Mammary microvascular endothelial cell (primary cell): Measurements from ENCODE around the gene PSME2. TPM values are rescaled to one million over a fixed set of nuclear protein-coding genes. Genes with fewer than 3 reads are reported as not detected.

Experiments used
- total RNA-seq: library from RNA; depleted of rRNA; stranded (reverse); fragments of >200 nt; gene quantifications from 2 replicates; pipeline ENCODE4 v1.2.3, GENCODE V29; 2015

PSME2 gene
- total RNA-seq = 179 and 201 TPM in 2 replicates

GRCh38 chr14:24146453-24146977, at the start of gene PSME2:
TSS of gene PSME2 (minus strand) at chr14:24146610. CDS start at chr14:24146581, 29 bp downstream.

DNA sequence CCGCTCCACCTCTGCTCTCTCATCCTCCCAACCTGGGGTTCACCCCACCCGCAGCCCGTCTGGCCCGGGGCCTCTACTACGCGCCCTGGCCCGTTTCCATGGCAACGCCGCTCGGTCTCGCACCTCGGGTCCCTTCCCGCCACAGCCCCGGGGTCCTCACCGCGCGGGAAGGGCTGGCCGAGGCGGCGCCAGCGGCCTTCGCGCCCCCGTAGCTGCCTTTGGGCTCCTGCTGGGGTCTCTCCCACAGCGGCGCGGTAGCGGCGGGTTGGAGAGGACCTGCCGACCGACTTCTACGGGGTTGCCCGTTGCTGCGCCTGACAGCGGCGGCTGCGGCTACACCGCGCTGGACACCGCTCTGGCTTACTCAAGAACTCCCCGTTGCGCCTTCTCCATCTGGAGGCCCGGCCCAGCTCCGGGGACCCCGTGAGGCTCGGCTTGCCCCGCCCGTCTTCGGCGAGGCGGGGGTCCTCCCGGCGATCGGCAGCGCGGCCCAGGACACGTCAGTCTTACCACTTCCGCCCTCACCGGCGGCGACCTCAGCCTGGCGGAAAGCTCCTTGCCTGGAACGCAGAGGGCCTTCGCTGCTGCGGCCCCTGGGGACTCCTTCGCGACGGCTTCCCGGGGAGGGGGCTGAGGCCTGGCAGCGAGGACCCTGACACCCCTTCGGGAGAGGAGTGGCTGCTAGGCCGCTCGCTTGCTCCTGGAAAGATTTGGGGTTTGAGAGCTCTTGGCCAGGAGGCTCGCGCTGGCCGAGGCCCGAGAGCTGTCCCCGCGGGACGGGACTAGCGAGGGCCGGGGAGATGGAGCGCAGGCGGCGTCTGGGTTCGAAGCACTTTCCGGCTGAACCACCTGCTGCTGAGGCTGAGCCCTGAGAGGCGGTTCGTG, 49.0 kb upstream of the PSME2 start, which contains the start of gene TM9SF1:
Gene TM9SF1, minus strand, starts transcription at position 256 of the 885 bp plus-strand sequence. CDS start 422 bp downstream, outside the sequence.

DNA sequence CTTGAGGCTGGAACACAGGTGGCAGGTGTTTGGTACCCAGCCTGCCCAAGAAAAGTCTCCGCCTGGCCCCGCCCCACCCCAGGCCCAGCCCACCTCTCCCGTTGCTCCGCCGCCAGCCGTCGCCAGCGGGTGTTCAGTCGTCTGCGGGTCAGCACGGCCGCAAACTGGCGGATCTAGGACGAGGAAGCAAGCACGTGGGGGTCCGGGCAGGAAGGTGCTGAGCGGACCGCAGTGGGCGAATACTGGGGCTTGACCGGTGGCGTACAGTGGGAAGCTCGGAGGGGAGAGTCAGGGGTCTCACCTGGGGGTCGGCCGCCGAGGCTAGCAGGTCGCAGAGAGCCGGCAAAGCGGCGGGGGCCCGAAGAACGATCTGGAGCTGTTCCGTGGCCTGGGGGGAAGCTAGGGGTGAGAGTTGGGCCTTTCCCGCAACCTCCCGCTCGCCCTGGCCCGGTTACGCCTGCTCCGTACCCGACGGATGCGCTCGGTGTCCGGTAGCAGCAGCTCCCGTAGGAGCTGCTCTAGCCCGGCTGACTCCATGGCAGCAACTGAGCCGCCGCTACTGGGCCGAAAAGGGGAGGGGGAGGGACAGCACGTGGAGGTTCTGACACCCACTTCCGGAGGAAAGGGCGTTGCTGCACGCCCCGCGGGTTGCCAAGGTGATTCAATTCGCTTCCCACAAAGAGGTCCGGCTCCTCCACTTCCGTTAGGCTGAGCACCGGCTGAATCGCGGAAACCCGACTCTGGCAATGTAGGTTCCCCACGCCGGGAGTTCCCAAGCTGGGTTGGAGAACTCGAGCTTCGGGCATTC, 42.0 kb upstream of the PSME2 start, which contains the start of gene IPO4:
Gene IPO4, minus strand, starts transcription at position 566 of the 808 bp plus-strand sequence. Its CDS starts 29 bp downstream, at position 537.

DNA sequence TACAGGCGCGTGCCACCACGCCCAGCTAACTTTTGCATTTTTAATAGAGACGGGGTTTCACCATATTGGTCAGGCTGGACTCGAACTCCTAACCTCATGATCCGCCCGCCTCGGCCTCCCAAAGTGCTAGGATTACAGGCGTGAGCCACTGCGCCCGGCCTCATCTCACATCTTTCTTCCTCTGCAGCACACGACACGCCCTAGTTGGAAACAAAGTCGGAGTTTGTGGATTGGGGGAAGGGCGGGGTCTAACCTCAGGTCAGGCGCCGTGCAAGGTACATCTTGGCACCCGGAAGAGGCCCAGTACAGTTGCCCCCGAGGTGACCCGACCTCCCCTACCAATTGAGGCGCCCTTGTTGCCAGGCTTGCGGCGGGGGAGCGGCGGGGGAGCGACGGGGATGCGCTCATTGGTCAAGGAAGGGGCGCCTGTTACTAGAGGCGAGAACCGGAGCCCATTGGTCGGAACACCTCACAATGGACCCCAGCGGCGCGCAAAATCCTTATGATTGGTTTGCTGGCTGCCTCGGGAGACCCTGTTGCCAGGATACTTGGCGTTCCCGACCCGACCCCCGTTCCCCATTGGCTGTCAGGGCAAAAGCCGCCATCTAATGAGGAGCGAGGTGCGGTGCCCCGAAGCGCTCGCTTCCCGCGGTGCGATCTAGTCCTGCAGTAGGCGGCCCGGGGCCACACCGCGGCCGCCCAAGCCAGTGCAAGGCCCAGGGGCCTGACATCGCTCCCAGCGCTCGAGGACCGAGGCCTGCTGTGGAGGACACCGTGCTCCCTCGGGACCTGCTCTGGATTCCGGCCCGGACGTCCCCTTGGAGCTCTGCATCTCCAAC, 25.2 kb upstream of the PSME2 start, which contains the start of gene REC8:
Gene REC8, plus strand, starts transcription at position 659 of the 839 bp plus-strand sequence. CDS start 473 bp downstream, outside the sequence.

DNA sequence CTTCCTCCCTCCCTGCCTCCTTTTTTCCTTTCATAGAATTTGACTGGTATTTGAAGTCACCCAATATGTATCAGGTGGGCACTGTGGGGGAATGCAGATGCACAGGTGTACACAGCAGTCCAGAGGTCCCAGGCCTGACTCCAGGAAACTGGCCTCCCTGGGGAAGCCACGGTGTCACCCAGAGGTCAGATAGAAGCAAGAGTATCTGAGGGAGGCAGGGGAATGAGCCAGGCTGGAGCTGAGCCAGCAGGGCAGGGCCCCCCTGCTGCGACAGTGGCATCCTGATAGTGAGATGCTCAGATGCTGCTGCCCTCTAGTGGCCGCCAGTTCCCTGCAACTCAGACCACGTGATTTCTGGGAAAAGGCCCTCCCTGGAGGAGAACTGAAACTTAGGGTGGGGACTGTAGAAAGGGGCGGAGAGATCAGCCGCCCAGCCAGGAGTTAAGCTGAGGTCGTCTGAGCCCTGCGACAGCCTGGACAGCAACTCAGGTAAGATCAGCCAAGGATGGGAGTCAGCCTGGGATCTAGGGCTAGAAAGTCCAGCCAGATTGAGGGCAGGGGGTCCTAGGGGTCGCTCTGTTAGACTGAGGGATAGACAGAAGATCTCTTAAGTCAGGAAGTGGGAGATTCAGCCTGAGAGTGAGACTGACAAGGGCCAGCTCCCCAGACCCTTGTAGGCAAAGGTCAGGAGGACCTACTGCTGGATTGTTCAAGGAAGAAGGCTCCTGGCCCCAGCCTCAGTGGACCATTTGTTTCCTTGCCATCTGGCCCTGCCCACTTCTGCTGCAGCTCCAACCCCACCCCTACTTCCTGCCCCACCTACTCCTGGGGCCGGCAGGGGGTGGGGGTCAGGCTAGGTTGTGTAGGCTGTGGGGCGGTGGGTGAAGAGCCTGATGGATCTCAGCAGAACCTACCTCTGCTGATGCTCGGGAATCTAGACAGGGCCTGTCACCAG, 14.7 kb upstream of the PSME2 start, which contains the start of gene IRF9:
Gene IRF9, plus strand, starts transcription at position 416 of the 955 bp plus-strand sequence. CDS start 880 bp downstream, outside the sequence.

GRCh38 chr14:24146978-24147760, 759 bp upstream of the PSME2 start, which contains the start of gene RNF31:
TSS of gene RNF31 (plus strand) at chr14:24147498. CDS start at chr14:24147699, 201 bp downstream.

DNA sequence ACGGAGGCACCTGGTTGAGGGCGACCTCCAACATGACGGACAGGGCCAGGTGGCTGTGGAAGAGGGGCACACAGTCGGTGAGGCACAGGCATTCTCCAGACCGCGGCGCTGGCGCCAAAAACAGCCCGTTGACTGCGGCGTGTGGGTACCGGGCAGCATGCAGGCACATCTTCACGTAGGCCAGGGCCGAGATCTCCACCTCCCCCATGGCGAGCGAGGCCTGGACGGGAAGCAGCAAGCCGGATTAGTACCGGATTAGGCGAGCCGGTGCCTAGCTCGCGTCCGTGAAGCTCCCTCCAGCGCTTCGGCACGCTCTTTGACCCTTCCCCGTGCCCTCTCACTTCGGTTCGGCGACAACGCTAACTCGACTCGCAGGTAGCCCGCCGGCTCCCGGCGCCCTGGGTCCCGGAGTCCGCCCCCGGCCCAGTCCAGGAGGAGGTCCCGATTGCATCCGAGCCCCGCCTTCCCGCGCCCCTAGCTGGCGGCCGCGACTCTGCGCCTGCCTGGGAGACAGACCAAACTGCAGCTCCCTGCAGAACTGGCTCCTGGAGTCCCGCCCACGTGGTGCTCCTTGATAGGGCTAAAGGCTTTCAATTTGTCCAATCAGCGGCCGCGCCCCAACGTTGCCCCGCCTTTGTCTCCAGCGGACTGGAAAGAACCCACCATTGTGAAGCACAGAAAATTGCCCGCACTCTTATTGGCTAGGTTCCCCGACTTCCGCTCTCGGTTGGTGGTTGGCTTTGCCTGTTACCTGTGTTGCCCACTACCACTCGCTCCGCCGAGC, 5.1 kb downstream of the PSME2 start, which contains the start of gene EMC9:
Gene EMC9, minus strand, starts transcription at position 495 of the 784 bp plus-strand sequence. Its CDS starts 287 bp downstream, at position 208.

DNA sequence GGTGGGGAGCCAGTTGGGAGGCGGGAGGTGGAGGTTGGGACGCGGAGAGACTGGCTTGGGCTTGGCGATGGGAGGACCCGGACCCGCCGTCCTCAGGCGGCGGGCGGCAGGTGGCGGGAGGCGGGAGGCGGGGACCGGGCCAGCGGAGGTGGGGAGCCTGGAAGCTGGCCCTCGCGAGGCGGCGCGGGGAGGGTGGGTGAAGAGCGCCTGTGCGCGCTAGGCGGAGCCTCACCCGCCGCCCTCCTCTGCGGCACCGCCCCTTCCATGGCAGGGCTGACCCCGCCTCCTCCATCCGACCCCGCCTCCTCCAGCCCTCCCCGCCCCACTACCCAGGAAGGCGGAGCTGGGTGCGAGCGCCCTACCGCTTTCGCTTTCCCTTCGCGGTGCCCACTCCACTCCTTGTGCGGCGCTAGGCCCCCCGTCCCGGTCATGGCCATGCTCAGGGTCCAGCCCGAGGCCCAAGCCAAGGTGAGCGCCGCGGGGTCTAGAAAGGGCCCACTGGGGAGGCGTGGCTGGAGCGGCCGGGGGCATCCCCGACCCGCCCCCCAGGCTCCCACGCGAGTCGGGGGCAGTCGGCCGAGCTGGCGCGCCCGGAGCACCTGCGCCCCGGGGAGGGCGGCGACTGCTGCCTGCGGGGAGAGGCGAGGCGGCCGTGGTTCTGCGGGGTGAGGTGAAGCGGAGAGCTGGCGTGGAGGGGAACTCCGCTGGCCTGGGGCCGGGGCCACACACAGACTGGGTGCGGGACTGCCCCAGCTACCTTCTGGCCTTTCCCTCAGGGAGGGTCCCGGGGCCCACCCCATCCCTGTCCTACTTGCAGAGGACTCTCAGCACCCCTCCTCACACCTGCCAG, 10.4 kb downstream of the PSME2 start, which contains the start of gene PSME1:
Gene PSME1, plus strand, starts transcription at position 361 of the 850 bp plus-strand sequence. Its CDS starts 69 bp downstream, at position 430.

DNA sequence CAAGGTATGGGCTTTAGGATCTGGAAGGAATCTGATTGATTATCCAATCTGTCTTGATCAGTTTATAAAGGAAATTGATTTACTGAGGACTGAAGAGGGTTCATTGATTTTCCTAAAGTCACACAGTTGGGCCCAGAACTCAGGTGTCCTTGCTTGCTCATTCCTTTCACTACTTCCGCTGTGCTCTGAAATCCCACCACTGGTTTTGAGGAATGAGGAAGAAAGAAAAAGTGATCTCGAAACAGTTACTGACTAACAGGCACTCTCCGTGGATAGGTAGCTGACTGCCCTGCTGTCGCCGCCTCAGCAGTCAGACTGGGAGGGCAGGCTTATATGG, 16.1 kb downstream of the PSME2 start, which contains the start of gene FITM1:
Gene FITM1, plus strand, starts transcription at position 280 of the 337 bp plus-strand sequence. CDS start 905 bp downstream, outside the sequence.

DNA sequence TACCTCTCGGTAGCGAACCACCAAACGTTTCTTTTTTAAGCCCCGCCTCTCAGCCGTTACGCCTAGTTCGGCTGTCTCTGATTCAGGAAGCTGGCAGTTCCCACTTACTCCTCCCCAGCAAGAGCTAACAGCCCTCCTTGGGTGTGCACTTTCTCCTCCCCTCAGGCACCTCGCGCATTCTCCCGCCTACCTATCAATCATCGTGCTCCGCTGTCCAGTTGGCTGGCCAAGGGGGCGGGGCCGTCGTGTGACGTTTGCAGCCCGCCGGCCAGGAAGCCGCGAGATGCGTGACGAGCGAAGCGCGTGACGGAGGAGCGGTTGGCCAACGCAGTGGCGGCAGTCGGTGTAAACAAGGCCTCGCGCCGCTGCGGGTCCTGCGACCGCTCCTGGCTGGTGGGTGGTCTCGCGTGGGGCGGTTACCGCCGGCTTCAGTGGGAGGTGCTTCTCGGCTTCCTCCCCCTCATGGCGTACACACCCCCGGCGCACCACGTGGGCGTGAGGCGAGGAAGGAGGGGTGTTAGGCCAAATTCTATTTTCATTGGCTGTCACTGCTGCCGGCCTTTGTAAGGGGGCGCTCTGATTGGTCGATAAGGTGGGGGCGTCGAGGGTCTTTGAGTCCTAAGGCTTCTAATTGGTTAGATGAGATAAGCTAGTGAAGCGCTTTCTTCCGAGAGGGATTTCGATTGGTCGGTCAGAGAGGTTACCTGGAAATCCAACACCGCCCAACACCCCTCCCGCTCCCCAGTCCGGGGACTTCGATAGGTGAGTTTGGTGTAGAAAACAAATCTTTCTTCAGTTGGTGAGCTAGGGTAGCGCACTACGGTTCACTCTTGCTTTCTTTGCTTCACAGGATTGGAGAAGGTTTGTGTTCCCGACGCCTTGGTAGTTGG, 31.6 kb downstream of the PSME2 start, which contains the start of the genes DCAF11 and NRL:
Gene DCAF11, plus strand, starts transcription at position 246 of the 890 bp plus-strand sequence. CDS start 818 bp downstream, outside the sequence.
Gene NRL, minus strand, starts transcription at position 418 of the 890 bp plus-strand sequence. CDS start 32,101 bp downstream, outside the sequence.

DNA sequence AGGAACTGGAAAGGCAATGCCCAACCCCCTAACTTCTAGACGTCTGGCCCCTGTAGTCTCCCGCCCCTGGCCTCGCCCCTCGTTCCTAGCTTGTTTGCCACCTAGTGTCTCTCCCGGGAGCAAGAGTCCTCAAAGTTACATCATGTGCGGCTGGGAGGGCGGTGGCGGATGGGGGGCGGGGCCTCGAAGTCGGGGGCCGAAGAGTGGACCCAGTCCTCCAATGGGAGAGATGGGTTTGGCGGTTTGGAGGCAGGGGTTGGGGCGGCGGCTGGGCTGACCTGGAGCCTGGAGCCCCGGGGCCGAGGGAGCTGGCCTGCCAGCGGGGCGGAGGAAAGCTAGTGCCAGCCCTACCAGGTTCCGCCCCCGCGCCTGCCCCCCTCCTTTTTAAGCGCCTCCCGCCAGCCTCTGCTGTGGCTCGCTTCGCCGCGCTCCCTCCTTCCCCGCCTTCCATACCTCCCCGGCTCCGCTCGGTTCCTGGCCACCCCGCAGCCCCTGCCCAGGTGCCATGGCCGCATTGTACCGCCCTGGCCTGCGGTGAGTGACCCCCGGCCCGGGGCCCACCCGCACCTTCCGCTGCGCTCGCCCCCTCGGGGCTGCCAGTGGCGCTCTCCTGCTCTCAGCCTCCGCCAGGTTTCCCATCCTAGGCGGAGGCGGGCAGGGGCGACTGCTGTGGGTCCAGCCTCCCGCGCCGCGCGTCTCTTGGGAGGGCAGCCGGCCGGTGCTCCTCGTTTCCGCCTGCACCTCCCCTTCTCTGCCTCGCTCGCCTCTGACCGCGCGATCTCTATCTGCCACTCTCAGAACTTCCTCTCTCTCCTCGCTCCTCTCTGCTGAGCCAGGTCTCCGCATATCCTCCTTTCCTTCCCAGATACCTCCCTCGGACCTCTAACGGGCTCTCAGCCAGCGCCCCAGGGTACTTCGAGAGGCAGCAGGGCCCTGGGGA, 52.2 kb downstream of the PSME2 start, which contains the start of gene PCK2:
Gene PCK2, plus strand, starts transcription at position 411 of the 940 bp plus-strand sequence. Its CDS starts 95 bp downstream, at position 506.

